Ishikawa (cell line): ENCODE results near the gene TXNRD3.

ENCODE experiments used
- MAX ChIP-seq: IDR thresholded peaks from 2 replicates; pipeline ENCODE4 v1.6.1; 2012
- NFIC ChIP-seq: IDR thresholded peaks from 2 replicates; pipeline ENCODE4 v1.6.1; 2012

GRCh38 chr3:126649556-126650092 lies 5.3 kb downstream of the TXNRD3 start:
- TF ChIP-seq MAX = no peak
- no peak for TF ChIP-seq NFIC
